GM23338 (cell line): ENCODE measurements around the gene CTU2. TPM values are rescaled to one million over a fixed set of nuclear protein-coding genes. Genes with fewer than 3 reads are reported as not detected.

ENCODE experiments used
- ATAC-seq: fragments of 200-7000 bp; cut with Tn5 transposase; 3 replicates; pipeline ENCODE4 v1.9.1; 2020
- DNase-seq: peaks from one replicate; pipeline ENCODE4 v3.0.0-alpha.2; 2015; ENCODE audit warnings: low spot score
- H2AFZ ChIP-seq: fragments of 200-600 bp; sonication (generic); 2 replicates; pipeline ENCODE4 v1.8.0; 2016; ENCODE audit warnings: antibody characterized with exemption, mild to moderate bottlenecking, moderate library complexity
- H3F3A ChIP-seq: fragments of 200-600 bp; sonication (generic); replicated peaks from 2 replicates; pipeline ENCODE4 v1.8.0; 2017; ENCODE audit warnings: antibody characterized with exemption, mixed run types, low read depth
- H3K27ac ChIP-seq: fragments of 200-600 bp; sonication (generic); 2 replicates; pipeline ENCODE4 v1.6.1; 2016; ENCODE audit warnings: low read depth
- H3K27me3 ChIP-seq: fragments of 200-600 bp; sonication (generic); 2 replicates; pipeline ENCODE4 v1.8.0; 2016; ENCODE audit warnings: mild to moderate bottlenecking, mixed run types, moderate library complexity; ENCODE audit not compliant: insufficient read depth
- H3K36me3 ChIP-seq: fragments of 200-600 bp; sonication (generic); 2 replicates; pipeline ENCODE4 v1.8.0; 2016; ENCODE audit warnings: mild to moderate bottlenecking; ENCODE audit not compliant: insufficient read depth
- H3K4me1 ChIP-seq: fragments of 200-600 bp; sonication (generic); 2 replicates; pipeline ENCODE4 v1.8.0; 2016; ENCODE audit warnings: mild to moderate bottlenecking, moderate library complexity; ENCODE audit not compliant: insufficient read depth
- H3K4me2 ChIP-seq: fragments of 200-600 bp; sonication (generic); 2 replicates; pipeline ENCODE4 v1.7.1; 2017; ENCODE audit warnings: mixed run types
- H3K4me3 ChIP-seq: fragments of 200-600 bp; sonication (generic); 2 replicates; pipeline ENCODE4 v1.6.1; 2016; ENCODE audit warnings: mixed run types
- H3K79me2 ChIP-seq: fragments of 200-600 bp; sonication (generic); replicated peaks from 2 replicates; pipeline ENCODE4 v1.8.0; 2017; ENCODE audit warnings: mild to moderate bottlenecking; ENCODE audit not compliant: insufficient read depth
- H3K9me2 ChIP-seq: fragments of 200-600 bp; sonication (generic); 2 replicates; pipeline ENCODE4 v1.8.0; 2017; ENCODE audit not compliant: insufficient read depth
- H4K20me1 ChIP-seq: fragments of 200-600 bp; sonication (generic); replicated peaks from 2 replicates; pipeline ENCODE4 v1.8.0; 2017; ENCODE audit warnings: mild to moderate bottlenecking; ENCODE audit not compliant: insufficient read depth
- H3K27ac Mint-ChIP-seq: 2 replicates; pipeline ENCODE4 v1.8.0; 2020; ENCODE audit warnings: inconsistent platforms, mild to moderate bottlenecking, moderate library complexity, mixed read lengths
- H3K27me3 Mint-ChIP-seq: 3 replicates; pipeline ENCODE4 v1.8.0; 2022; ENCODE audit warnings: low read depth, mild to moderate bottlenecking, moderate library complexity, mixed read lengths, inconsistent platforms; ENCODE audit not compliant: insufficient read depth, poor library complexity
- H3K36me3 Mint-ChIP-seq: 3 replicates; pipeline ENCODE4 v1.8.0; 2021; ENCODE audit warnings: low read depth, mild to moderate bottlenecking, inconsistent platforms, moderate library complexity, mixed read lengths
- H3K4me1 Mint-ChIP-seq: 3 replicates; pipeline ENCODE4 v1.8.0; 2020; ENCODE audit warnings: mild to moderate bottlenecking, inconsistent platforms, mixed read lengths
- H3K4me3 Mint-ChIP-seq: 3 replicates; pipeline ENCODE4 v1.8.0; 2021; ENCODE audit warnings: moderate library complexity, mild to moderate bottlenecking, inconsistent platforms, mixed read lengths
- H3K9me3 Mint-ChIP-seq: 3 replicates; pipeline ENCODE4 v1.8.0; 2020; ENCODE audit warnings: moderate library complexity, mild to moderate bottlenecking, inconsistent platforms, mixed read lengths
- CREB1 ChIP-seq: fragments of 250-450 bp; sonication (Bioruptor Pico); IDR thresholded peaks from 2 replicates; pipeline ENCODE4 v1.5.0; 2020; ENCODE audit warnings: low read depth, mild to moderate bottlenecking, moderate library complexity
- EZH2 ChIP-seq: fragments of 200-600 bp; sonication (generic); IDR thresholded peaks from one replicate; pipeline ENCODE4 v1.8.0; 2017; ENCODE audit warnings: antibody characterized with exemption, mild to moderate bottlenecking, low read depth; ENCODE audit not compliant: unreplicated experiment
- EZH2phosphoT487 ChIP-seq: fragments of 200-600 bp; sonication (generic); IDR thresholded peaks from one replicate; pipeline ENCODE4 v1.8.1; 2018; ENCODE audit warnings: antibody characterized with exemption; ENCODE audit not compliant: unreplicated experiment
- JUNB ChIP-seq: IDR thresholded peaks from one replicate; pipeline ENCODE4 v1.6.1; 2016; ENCODE audit warnings: antibody characterized with exemption; ENCODE audit not compliant: unreplicated experiment
- NANOG ChIP-seq: IDR thresholded peaks from 2 replicates; pipeline ENCODE4 v1.6.1; 2016; ENCODE audit warnings: antibody characterized with exemption, borderline replicate concordance
- POLR2AphosphoS5 ChIP-seq: IDR thresholded peaks from 2 replicates; pipeline ENCODE4 v1.6.1; 2016; ENCODE audit warnings: antibody characterized with exemption, low read depth
- STAT1 ChIP-seq: IDR thresholded peaks from one replicate; pipeline ENCODE4 v1.6.1; 2016; ENCODE audit warnings: antibody characterized with exemption; ENCODE audit not compliant: unreplicated experiment
- ZNF114 ChIP-seq: fragments of 250-450 bp; sonication (Bioruptor Pico); IDR thresholded peaks from 2 replicates; pipeline ENCODE4 v1.5.0; 2020; ENCODE audit warnings: mild to moderate bottlenecking, moderate library complexity
- ZNF331 ChIP-seq: fragments of 250-450 bp; sonication (Bioruptor Pico); IDR thresholded peaks from 2 replicates; pipeline ENCODE4 v1.5.0; 2020; ENCODE audit warnings: low read depth, mild to moderate bottlenecking, moderate library complexity
- polyA plus RNA-seq: library from polyadenylated mRNA; unstranded; fragments of >200 nt; fragmentation: Nextera tagmentation; extraction: Ambion mirVana; gene quantifications from 2 replicates; pipeline ENCODE4 v1.2.1, GENCODE V29; 2016
- total RNA-seq: library from RNA; depleted of rRNA; stranded (reverse); fragments of >200 nt; shearing (Covaris generic); gene quantifications from 2 replicates; pipeline ENCODE4 v1.2.3, GENCODE V29; 2014
- TF ChIP-seq, protein P1 (sequence below): fragments of 250-450 bp; sonication (Bioruptor Pico); IDR thresholded peaks from 2 replicates; pipeline ENCODE4 v1.5.0; 2020; ENCODE audit warnings: mild to moderate bottlenecking, moderate library complexity
- TF ChIP-seq, protein P2 (sequence below): IDR thresholded peaks from one replicate; pipeline ENCODE4 v1.6.1; 2018; ENCODE audit warnings: antibody characterized with exemption; ENCODE audit not compliant: unreplicated experiment
- TF ChIP-seq, protein P3 (sequence below): IDR thresholded peaks from 2 replicates; pipeline ENCODE4 v1.6.1; 2016; ENCODE audit warnings: antibody characterized with exemption
- TF ChIP-seq, protein P4 (sequence below), 2 experiments: fragments of 200-600 bp in 1 of 2; sonication (generic) in 1 of 2; conservative IDR thresholded peaks; 2 replicates each; pipeline versions ENCODE4 v1.5.1 to v1.6.1; 2016 to 2017; ENCODE audit warnings: antibody characterized with exemption in 2 of 2, low read depth in 2 of 2, mild to moderate bottlenecking in 2 of 2, moderate library complexity in 1 of 2

CTU2 gene
- total and polyA plus RNA-seq, 2 experiments from 2014 or later, result 22.3 to 25.7 TPM

DNA sequence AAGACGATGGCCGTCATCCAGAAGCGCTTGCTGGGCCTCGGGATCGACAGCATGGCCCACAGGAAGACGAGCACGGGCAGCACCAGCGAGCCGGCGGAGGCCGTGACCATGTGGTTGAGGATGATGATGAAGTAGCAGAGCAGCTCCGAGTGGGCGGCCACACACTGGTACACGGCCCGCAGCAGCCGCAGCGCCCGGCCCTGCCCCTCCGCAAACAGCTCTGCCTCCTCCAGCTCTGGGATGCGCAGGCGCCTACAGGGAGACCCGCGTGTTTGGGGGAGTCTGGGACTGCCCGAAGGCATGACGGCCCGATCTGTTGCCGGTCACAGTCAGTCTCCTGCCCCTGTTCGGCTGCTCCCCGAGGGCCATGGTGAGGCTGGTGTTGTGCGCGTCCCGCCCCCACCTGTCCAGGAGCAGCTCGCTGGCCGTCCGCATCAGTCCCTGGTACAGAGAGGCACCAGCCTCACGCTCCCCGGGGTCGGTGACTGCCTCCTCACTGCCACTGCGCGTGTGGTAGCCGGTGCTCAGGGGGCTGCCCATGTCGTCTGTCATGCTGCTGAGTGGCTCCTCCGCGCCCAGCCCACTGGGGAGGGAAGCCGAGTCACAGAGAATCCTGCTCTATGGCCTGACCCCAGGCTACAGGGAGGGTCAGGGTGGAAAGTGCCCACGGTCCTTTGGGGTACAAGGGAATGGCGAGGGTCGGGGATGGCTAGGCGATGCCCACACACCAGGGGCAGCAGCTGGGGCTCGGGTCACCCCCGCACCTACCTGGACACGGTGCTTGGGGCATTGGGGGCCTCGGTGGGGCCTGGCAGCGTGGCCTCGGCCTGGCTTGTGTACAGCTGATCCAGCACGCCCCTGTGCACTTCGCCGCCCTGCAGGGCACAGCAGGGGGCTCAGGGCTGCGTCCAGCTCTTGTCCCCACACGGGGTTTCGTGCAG, 15.8 kb downstream of the CTU2 start:
- Histone ChIP-seq H3F3A (no peaks in the 10 kb centered on the region), H3K27ac (no peak overlapping the region), H3K79me2 (no peaks in the 10 kb centered on the region), H3K4me1 (no peaks in the 10 kb centered on the region), H3K27me3 (no peaks in the 10 kb centered on the region), H3K36me3 (no peaks in the 10 kb centered on the region), H3K4me3 (no peak overlapping the region), H3K9me2 (no peaks in the 10 kb centered on the region), H2AFZ (no peak overlapping the region), H3K4me2 (no peak overlapping the region), H4K20me1 (no peaks in the 10 kb centered on the region)
- TF ChIP-seq JUNB (no peak), ZNF114 (CRISPR knock-in tag) (no peak), STAT1 (no peak), NANOG (no peak), EZH2phosphoT487 (no peak), ZNF331 (CRISPR knock-in tag) (no peak), CREB1 (CRISPR knock-in tag) (no peak), POLR2AphosphoS5 (no peak), EZH2 (no peak)
- TF ChIP-seq, protein P1, sequence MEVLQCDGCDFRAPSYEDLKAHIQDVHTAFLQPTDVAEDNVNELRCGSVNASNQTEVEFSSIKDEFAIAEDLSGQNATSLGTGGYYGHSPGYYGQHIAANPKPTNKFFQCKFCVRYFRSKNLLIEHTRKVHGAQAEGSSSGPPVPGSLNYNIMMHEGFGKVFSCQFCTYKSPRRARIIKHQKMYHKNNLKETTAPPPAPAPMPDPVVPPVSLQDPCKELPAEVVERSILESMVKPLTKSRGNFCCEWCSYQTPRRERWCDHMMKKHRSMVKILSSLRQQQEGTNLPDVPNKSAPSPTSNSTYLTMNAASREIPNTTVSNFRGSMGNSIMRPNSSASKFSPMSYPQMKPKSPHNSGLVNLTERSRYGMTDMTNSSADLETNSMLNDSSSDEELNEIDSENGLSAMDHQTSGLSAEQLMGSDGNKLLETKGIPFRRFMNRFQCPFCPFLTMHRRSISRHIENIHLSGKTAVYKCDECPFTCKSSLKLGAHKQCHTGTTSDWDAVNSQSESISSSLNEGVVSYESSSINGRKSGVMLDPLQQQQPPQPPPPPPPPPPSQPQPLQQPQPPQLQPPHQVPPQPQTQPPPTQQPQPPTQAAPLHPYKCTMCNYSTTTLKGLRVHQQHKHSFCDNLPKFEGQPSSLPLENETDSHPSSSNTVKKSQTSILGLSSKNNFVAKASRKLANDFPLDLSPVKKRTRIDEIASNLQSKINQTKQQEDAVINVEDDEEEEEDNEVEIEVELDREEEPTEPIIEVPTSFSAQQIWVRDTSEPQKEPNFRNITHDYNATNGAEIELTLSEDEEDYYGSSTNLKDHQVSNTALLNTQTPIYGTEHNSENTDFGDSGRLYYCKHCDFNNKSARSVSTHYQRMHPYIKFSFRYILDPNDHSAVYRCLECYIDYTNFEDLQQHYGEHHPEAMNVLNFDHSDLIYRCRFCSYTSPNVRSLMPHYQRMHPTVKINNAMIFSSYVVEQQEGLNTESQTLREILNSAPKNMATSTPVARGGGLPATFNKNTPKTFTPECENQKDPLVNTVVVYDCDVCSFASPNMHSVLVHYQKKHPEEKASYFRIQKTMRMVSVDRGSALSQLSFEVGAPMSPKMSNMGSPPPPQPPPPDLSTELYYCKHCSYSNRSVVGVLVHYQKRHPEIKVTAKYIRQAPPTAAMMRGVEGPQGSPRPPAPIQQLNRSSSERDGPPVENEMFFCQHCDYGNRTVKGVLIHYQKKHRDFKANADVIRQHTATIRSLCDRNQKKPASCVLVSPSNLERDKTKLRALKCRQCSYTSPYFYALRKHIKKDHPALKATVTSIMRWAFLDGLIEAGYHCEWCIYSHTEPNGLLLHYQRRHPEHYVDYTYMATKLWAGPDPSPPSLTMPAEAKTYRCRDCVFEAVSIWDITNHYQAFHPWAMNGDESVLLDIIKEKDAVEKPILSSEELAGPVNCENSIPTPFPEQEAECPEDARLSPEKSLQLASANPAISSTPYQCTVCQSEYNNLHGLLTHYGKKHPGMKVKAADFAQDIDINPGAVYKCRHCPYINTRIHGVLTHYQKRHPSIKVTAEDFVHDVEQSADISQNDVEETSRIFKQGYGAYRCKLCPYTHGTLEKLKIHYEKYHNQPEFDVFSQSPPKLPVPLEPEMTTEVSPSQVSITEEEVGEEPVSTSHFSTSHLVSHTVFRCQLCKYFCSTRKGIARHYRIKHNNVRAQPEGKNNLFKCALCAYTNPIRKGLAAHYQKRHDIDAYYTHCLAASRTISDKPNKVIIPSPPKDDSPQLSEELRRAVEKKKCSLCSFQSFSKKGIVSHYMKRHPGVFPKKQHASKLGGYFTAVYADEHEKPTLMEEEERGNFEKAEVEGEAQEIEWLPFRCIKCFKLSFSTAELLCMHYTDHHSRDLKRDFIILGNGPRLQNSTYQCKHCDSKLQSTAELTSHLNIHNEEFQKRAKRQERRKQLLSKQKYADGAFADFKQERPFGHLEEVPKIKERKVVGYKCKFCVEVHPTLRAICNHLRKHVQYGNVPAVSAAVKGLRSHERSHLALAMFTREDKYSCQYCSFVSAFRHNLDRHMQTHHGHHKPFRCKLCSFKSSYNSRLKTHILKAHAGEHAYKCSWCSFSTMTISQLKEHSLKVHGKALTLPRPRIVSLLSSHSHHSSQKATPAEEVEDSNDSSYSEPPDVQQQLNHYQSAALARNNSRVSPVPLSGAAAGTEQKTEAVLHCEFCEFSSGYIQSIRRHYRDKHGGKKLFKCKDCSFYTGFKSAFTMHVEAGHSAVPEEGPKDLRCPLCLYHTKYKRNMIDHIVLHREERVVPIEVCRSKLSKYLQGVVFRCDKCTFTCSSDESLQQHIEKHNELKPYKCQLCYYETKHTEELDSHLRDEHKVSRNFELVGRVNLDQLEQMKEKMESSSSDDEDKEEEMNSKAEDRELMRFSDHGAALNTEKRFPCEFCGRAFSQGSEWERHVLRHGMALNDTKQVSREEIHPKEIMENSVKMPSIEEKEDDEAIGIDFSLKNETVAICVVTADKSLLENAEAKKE (CRISPR knock-in tag), result no peak
- TF ChIP-seq, protein P2, sequence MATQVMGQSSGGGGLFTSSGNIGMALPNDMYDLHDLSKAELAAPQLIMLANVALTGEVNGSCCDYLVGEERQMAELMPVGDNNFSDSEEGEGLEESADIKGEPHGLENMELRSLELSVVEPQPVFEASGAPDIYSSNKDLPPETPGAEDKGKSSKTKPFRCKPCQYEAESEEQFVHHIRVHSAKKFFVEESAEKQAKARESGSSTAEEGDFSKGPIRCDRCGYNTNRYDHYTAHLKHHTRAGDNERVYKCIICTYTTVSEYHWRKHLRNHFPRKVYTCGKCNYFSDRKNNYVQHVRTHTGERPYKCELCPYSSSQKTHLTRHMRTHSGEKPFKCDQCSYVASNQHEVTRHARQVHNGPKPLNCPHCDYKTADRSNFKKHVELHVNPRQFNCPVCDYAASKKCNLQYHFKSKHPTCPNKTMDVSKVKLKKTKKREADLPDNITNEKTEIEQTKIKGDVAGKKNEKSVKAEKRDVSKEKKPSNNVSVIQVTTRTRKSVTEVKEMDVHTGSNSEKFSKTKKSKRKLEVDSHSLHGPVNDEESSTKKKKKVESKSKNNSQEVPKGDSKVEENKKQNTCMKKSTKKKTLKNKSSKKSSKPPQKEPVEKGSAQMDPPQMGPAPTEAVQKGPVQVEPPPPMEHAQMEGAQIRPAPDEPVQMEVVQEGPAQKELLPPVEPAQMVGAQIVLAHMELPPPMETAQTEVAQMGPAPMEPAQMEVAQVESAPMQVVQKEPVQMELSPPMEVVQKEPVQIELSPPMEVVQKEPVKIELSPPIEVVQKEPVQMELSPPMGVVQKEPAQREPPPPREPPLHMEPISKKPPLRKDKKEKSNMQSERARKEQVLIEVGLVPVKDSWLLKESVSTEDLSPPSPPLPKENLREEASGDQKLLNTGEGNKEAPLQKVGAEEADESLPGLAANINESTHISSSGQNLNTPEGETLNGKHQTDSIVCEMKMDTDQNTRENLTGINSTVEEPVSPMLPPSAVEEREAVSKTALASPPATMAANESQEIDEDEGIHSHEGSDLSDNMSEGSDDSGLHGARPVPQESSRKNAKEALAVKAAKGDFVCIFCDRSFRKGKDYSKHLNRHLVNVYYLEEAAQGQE, result no peak
- TF ChIP-seq, protein P3, sequence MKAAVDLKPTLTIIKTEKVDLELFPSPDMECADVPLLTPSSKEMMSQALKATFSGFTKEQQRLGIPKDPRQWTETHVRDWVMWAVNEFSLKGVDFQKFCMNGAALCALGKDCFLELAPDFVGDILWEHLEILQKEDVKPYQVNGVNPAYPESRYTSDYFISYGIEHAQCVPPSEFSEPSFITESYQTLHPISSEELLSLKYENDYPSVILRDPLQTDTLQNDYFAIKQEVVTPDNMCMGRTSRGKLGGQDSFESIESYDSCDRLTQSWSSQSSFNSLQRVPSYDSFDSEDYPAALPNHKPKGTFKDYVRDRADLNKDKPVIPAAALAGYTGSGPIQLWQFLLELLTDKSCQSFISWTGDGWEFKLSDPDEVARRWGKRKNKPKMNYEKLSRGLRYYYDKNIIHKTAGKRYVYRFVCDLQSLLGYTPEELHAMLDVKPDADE, result no peak
- TF ChIP-seq, protein P4, sequence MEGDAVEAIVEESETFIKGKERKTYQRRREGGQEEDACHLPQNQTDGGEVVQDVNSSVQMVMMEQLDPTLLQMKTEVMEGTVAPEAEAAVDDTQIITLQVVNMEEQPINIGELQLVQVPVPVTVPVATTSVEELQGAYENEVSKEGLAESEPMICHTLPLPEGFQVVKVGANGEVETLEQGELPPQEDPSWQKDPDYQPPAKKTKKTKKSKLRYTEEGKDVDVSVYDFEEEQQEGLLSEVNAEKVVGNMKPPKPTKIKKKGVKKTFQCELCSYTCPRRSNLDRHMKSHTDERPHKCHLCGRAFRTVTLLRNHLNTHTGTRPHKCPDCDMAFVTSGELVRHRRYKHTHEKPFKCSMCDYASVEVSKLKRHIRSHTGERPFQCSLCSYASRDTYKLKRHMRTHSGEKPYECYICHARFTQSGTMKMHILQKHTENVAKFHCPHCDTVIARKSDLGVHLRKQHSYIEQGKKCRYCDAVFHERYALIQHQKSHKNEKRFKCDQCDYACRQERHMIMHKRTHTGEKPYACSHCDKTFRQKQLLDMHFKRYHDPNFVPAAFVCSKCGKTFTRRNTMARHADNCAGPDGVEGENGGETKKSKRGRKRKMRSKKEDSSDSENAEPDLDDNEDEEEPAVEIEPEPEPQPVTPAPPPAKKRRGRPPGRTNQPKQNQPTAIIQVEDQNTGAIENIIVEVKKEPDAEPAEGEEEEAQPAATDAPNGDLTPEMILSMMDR (conservative IDR thresholded peaks at IDR 0.05; ENCODE audit: low read depth in 2 of 2), result no peak
- DNase-seq (no peak), ATAC-seq (no peak)
- Mint-ChIP-seq H3K27ac (no peak overlapping the region), H3K9me3 (no peaks in the 10 kb centered on the region), H3K27me3 (peaks cover 12% of the 10 kb centered on the region), H3K4me1 (no peaks in the 10 kb centered on the region), H3K36me3 (peaks cover 22% of the 10 kb centered on the region), H3K4me3 (no peak overlapping the region)
